Cardiac septum (tissue), 1 donor: Measurements from ENCODE around the gene LGALS9. TPM values are rescaled to one million over a fixed set of nuclear protein-coding genes. Genes with fewer than 3 reads are reported as not detected.
"Not testable (repeated sequence)": the region's sequence is repeated elsewhere in the genome, so short reads cannot be mapped to it uniquely, and the experiment has no call there.

Source experiments
- DNase-seq: peaks from one replicate; pipeline ENCODE4 v3.0.0-alpha.2; 2020; ENCODE audit warnings: low spot score
- intact Hi-C: fragments of 100-400 bp; cut with DNase I; formaldehyde crosslinking; loops from one replicate; pipeline ENCODE4 v1.14.0; 2022
- total RNA-seq: library from RNA; stranded (reverse); fragmentation: NEBNext Ultra II Directional; extraction: Animal tissue kit (Norgen Biotek cat#: 25700); gene quantifications from one replicate; pipeline ENCODE4 v1.2.1, GENCODE V29; 2021
- donor health status: DM: no; HTN: no; CAD: no.

Gene LGALS9
- total RNA-seq, 1 donor from 2014 or later, result 20.1 TPM

GRCh38 chr17:27647765-27648164, 16.8 kb downstream of the LGALS9 start:
- no peak for DNase-seq
- intact Hi-C loops, result no loop called here

- DNase-seq, intact Hi-C loops: not testable (repeated sequence)
These were observed 18.2 kb downstream of the LGALS9 start for GRCh38 chr17:27649111-27649571.

- no peak for DNase-seq
- intact Hi-C loops, result loop anchor here (2.0 to 10.0 kb wide), 4 partner anchors 39 to 415 kb away; no protein-coding TSS in a partner anchor
These were observed 18.9 kb downstream of the LGALS9 start for GRCh38 chr17:27649929-27650328.

- intact Hi-C loops, result loop anchor here (2.0 to 10.0 kb wide), 4 partner anchors 40 to 416 kb away; no protein-coding TSS in a partner anchor
- DNase-seq, result no peak
These were observed 19.8 kb downstream of the LGALS9 start for GRCh38 chr17:27650836-27651235.

- intact Hi-C loops, result loop anchor here (2.0 to 10.0 kb wide), 4 partner anchors 41 to 417 kb away; no protein-coding TSS in a partner anchor
- no peak for DNase-seq
These were observed 20.7 kb downstream of the LGALS9 start for GRCh38 chr17:27651411-27652345.

- not testable (repeated sequence) for DNase-seq
- intact Hi-C loops, result loop anchor here (10.0 kb wide), 3 partner anchors 221 to 419 kb away; no protein-coding TSS in a partner anchor
These were observed 22.5 kb downstream of the LGALS9 start for GRCh38 chr17:27653449-27653971.

GRCh38 chr17:27654136-27654535, 23.1 kb downstream of the LGALS9 start:
- no peak for DNase-seq
- intact Hi-C loops, result loop anchor here (1.0 to 10.0 kb wide), 4 partner anchors 102 to 419 kb away; no protein-coding TSS in a partner anchor

GRCh38 chr17:27654654-27655524, 23.9 kb downstream of the LGALS9 start:
- DNase-seq, result peak; percentile 86
- intact Hi-C loops, result loop anchor here (1.0 to 10.0 kb wide), 4 partner anchors 101 to 420 kb away; no protein-coding TSS in a partner anchor

- not testable (repeated sequence) for DNase-seq
- intact Hi-C loops, result loop anchor here (10.0 kb wide), 3 partner anchors 219 to 421 kb away; no protein-coding TSS in a partner anchor
These were observed 24.6 kb downstream of the LGALS9 start for GRCh38 chr17:27655525-27656111.

GRCh38 chr17:27656620-27657019, 25.6 kb downstream of the LGALS9 start:
- intact Hi-C loops, result loop anchor here (10.0 kb wide), 3 partner anchors 218 to 422 kb away; no protein-coding TSS in a partner anchor

GRCh38 chr17:27657620-27658019, 26.6 kb downstream of the LGALS9 start:
- intact Hi-C loops, result loop anchor here (10.0 kb wide), 3 partner anchors 217 to 423 kb away; no protein-coding TSS in a partner anchor
- no peak for DNase-seq

More at GRCh38 chr17:27656620-27657019, 25.6 kb downstream of the LGALS9 start:
- DNase-seq, result not testable (repeated sequence)

GRCh38 chr17:27659683-27660082, 28.7 kb downstream of the LGALS9 start:
- DNase-seq, result no peak
- intact Hi-C loops, result loop anchor here (10.0 kb wide), 3 partner anchors 215 to 425 kb away; no protein-coding TSS in a partner anchor

- DNase-seq, result no peak
- intact Hi-C loops, result no loop called here
These were observed 29.4 kb downstream of the LGALS9 start for GRCh38 chr17:27660436-27660835.

- intact Hi-C loops, result no loop called here
- DNase-seq, result no peak
These were observed 33.1 kb downstream of the LGALS9 start for GRCh38 chr17:27663936-27664605.

- intact Hi-C loops, result no loop called here
- DNase-seq, result no peak
These were observed 33.6 kb downstream of the LGALS9 start for GRCh38 chr17:27664606-27664965.

- intact Hi-C loops, result no loop called here
- DNase-seq, result peak; percentile 50
These were observed 34.6 kb downstream of the LGALS9 start for GRCh38 chr17:27665549-27665948.

GRCh38 chr17:27666270-27666669, 35.3 kb downstream of the LGALS9 start:
- intact Hi-C loops, DNase-seq: not testable (repeated sequence)
